DMS 273 treated with DMSO at 0.1 percent for 48 hours (cell line): ENCODE results near the gene TCEAL8.

Source experiments
- DNase-seq: peaks from one replicate; lab custom pipeline; 2025; lab: John Stamatoyannopoulos, UW

Gene TCEAL8

DNA sequence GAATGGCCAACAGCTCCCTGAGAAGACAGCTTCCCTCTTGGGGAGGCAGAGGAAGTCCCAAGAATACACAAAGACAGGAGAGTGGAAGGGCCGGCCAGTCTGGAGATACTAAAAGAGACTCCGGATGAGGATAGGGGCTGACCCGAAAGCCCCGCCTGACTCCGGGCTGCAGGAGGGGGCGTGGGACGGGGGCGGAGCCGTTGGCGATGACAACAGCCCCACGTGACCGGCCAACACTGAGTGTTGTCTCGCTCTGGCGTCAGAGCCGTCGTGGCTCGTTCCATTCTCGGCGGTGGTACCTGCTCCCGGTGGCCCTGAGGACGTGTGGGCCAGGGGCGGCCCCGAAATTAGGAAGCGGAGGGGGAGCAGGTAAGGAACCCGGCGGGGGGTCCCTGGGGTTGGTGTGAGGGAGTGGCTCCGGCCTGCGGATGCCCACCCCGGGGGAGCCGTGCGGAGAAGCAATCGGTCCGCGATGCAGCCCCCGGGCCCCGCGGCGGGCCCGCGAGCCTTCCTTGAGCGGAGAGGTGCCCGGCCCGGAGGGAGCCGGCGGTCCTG lies 40.0 kb downstream of the TCEAL8 start, which contains the start of gene BEX4:
TSS of gene BEX4 (plus strand) at position 239 of the 555 bp plus-strand sequence. CDS start 1,046 bp downstream, outside the sequence.
- DNase-seq: peak; percentile 5

GRCh38 chrX:103212749-103213457 lies 42.1 kb downstream of the TCEAL8 start:
- no peak for DNase-seq

GRCh38 chrX:103211012-103211715 lies 43.8 kb downstream of the TCEAL8 start:
- no peak for DNase-seq

GRCh38 chrX:103210056-103210455 lies 44.9 kb downstream of the TCEAL8 start:
- DNase-seq: no peak
